Type B pancreatic cell (in vitro differentiated cells): ENCODE measurements around the gene ANGEL1. TPM values are rescaled to one million over a fixed set of nuclear protein-coding genes. Genes with fewer than 3 reads are reported as not detected.

Experiments
- DNase-seq: peaks from one replicate; pipeline ENCODE4 v3.0.0; 2021; ENCODE audit warnings: mixed read lengths; ENCODE audit not compliant: unreplicated experiment; ENCODE audit errors: extremely low spot score
- H3K27ac Mint-ChIP-seq: 2 replicates; pipeline ENCODE4 v1.8.0; 2021; ENCODE audit warnings: mild to moderate bottlenecking, mixed read lengths
- H3K27me3 Mint-ChIP-seq: 2 replicates; pipeline ENCODE4 v1.8.0; 2021; ENCODE audit warnings: mixed read lengths
- H3K36me3 Mint-ChIP-seq: 2 replicates; pipeline ENCODE4 v1.8.0; 2021; ENCODE audit warnings: mixed read lengths
- H3K4me1 Mint-ChIP-seq: one replicate; pipeline ENCODE4 v1.8.0; 2021; ENCODE audit warnings: mixed read lengths; ENCODE audit not compliant: unreplicated experiment
- H3K4me3 Mint-ChIP-seq: 2 replicates; pipeline ENCODE4 v1.8.0; 2021; ENCODE audit warnings: mild to moderate bottlenecking, mixed read lengths
- H3K9me3 Mint-ChIP-seq: 2 replicates; pipeline ENCODE4 v1.8.0; 2021; ENCODE audit warnings: mixed read lengths
- CTCF ChIP-seq: fragments of 200-600 bp; sonication (generic); conservative IDR thresholded peaks from 2 replicates; pipeline ENCODE4 v1.5.0; 2021; ENCODE audit warnings: antibody characterized with exemption, mild to moderate bottlenecking
- total RNA-seq: library from RNA; stranded (reverse); gene quantifications from 2 replicates; pipeline ENCODE4 v1.2.1, GENCODE V29; 2021; ENCODE audit warnings: low replicate concordance

Gene ANGEL1
- total RNA-seq, 1 donor from 2014 or later, result 28.4 TPM

- H3K9me3 Mint-ChIP-seq, result no peaks in the 10 kb centered on the region
- peaks cover 5% of the 10 kb centered on the region for H3K4me1 Mint-ChIP-seq
- TF ChIP-seq CTCF, result no peak
- H3K4me3 Mint-ChIP-seq, result no peak overlapping the region
- no peak overlapping the region for H3K27ac Mint-ChIP-seq
- peaks cover 7% of the 10 kb centered on the region for H3K27me3 Mint-ChIP-seq
- H3K36me3 Mint-ChIP-seq, result no peaks in the 10 kb centered on the region
- no peak for DNase-seq
Observed at GRCh38 chr14:76848879-76849278, 36.2 kb upstream of the ANGEL1 start.

GRCh38 chr14:76846331-76847047, 33.8 kb upstream of the ANGEL1 start:
- H3K27ac Mint-ChIP-seq, result no peak overlapping the region
- no peak for DNase-seq
- H3K4me1 Mint-ChIP-seq, result peaks cover 5% of the 10 kb centered on the region
- no peaks in the 10 kb centered on the region for H3K36me3 Mint-ChIP-seq
- no peak for TF ChIP-seq CTCF
- peaks cover 7% of the 10 kb centered on the region for H3K27me3 Mint-ChIP-seq
- no peaks in the 10 kb centered on the region for H3K9me3 Mint-ChIP-seq
- no peak overlapping the region for H3K4me3 Mint-ChIP-seq

GRCh38 chr14:76844223-76844622, 31.5 kb upstream of the ANGEL1 start:
- Mint-ChIP-seq H3K36me3 (no peaks in the 10 kb centered on the region), H3K27me3 (peaks cover 11% of the 10 kb centered on the region), H3K27ac (no peak overlapping the region), H3K4me1 (peaks cover 5% of the 10 kb centered on the region), H3K4me3 (no peak overlapping the region), H3K9me3 (no peaks in the 10 kb centered on the region)
- DNase-seq, result no peak
- TF ChIP-seq CTCF, result no peak

GRCh38 chr14:76842414-76842813, 29.7 kb upstream of the ANGEL1 start:
- Mint-ChIP-seq H3K36me3 (no peaks in the 10 kb centered on the region), H3K27ac (no peak overlapping the region), H3K27me3 (peaks cover 29% of the 10 kb centered on the region), H3K4me1 (no peaks in the 10 kb centered on the region), H3K4me3 (no peak overlapping the region), H3K9me3 (no peaks in the 10 kb centered on the region)
- no peak for TF ChIP-seq CTCF
- DNase-seq, result no peak

GRCh38 chr14:76837524-76837923, 24.8 kb upstream of the ANGEL1 start:
- peaks cover 11% of the 10 kb centered on the region for H3K4me1 Mint-ChIP-seq
- H3K27me3 Mint-ChIP-seq, result peaks cover 22% of the 10 kb centered on the region
- no peak for TF ChIP-seq CTCF
- DNase-seq, result no peak
- H3K27ac Mint-ChIP-seq, result no peak overlapping the region
- H3K4me3 Mint-ChIP-seq, result no peak overlapping the region
- no peaks in the 10 kb centered on the region for H3K36me3 Mint-ChIP-seq
- no peaks in the 10 kb centered on the region for H3K9me3 Mint-ChIP-seq
